NCI-H187 (cell line): Measurements from ENCODE around the gene SERINC5.
"Not testable (repeated sequence)": the region's sequence is repeated elsewhere in the genome, so short reads cannot be mapped to it uniquely, and the experiment has no call there.

Source experiments
- DNase-seq, 2 experiments: peaks; one replicate each; lab custom pipeline; 2025; lab: John Stamatoyannopoulos, UW

The SERINC5 gene

GRCh38 chr5:80255811-80256712 lies at the start of gene SERINC5:
TSS of gene SERINC5 (minus strand) at chr5:80256048. CDS start at chr5:80255922, 126 bp downstream.
- no peak for DNase-seq

GRCh38 chr5:80302636-80303035 lies 46.8 kb upstream of the SERINC5 start:
- DNase-seq: no peak

GRCh38 chr5:80301342-80301741 lies 45.5 kb upstream of the SERINC5 start:
- DNase-seq: not testable (repeated sequence)

GRCh38 chr5:80300796-80301195 lies 44.9 kb upstream of the SERINC5 start:
- DNase-seq: not testable (repeated sequence)

- DNase-seq: no peak
Measured at GRCh38 chr5:80300125-80300524, 44.3 kb upstream of the SERINC5 start.

GRCh38 chr5:80299601-80300000 lies 43.8 kb upstream of the SERINC5 start:
- DNase-seq: no peak

GRCh38 chr5:80296121-80296520 lies 40.3 kb upstream of the SERINC5 start:
- no peak for DNase-seq

GRCh38 chr5:80291761-80292160 lies 35.9 kb upstream of the SERINC5 start:
- DNase-seq: no peak

- no peak for DNase-seq
Measured at GRCh38 chr5:80289320-80289719, 33.5 kb upstream of the SERINC5 start.

GRCh38 chr5:80288177-80288576 lies 32.3 kb upstream of the SERINC5 start:
- DNase-seq: no peak

- no peak for DNase-seq
Measured at GRCh38 chr5:80284720-80285119, 28.9 kb upstream of the SERINC5 start.

- DNase-seq: no peak
Measured at GRCh38 chr5:80283360-80283759, 27.5 kb upstream of the SERINC5 start.

- no peak for DNase-seq
Measured at GRCh38 chr5:80282054-80282453, 26.2 kb upstream of the SERINC5 start.

- no peak for DNase-seq
Measured at GRCh38 chr5:80277191-80277590, 21.3 kb upstream of the SERINC5 start.

GRCh38 chr5:80276186-80276585 lies 20.3 kb upstream of the SERINC5 start:
- DNase-seq: no peak

- no peak for DNase-seq
Measured at GRCh38 chr5:80275347-80275746, 19.5 kb upstream of the SERINC5 start.

- not testable (repeated sequence) for DNase-seq
Measured at GRCh38 chr5:80270543-80270942, 14.7 kb upstream of the SERINC5 start.

- no peak for DNase-seq
Measured at GRCh38 chr5:80269991-80270438, 14.2 kb upstream of the SERINC5 start.

- DNase-seq: no peak
Measured at GRCh38 chr5:80268916-80269315, 13.1 kb upstream of the SERINC5 start.

GRCh38 chr5:80266566-80266965 lies 10.7 kb upstream of the SERINC5 start:
- no peak for DNase-seq

- no peak for DNase-seq
Measured at GRCh38 chr5:80260461-80260860, 4.6 kb upstream of the SERINC5 start.

- no peak for DNase-seq
Measured at GRCh38 chr5:80259511-80260203, 3.8 kb upstream of the SERINC5 start.

- DNase-seq: no peak
Measured at GRCh38 chr5:80255431-80255810, 427 bp downstream of the SERINC5 start.
